HG03097 (cell line): ENCODE data around the gene GSC2.

Experiments
- ATAC-seq: cut with Tn5 transposase; IDR thresholded peaks from one replicate; pipeline ENCODE4 v1.9.1; 2021; ENCODE audit not compliant: unreplicated experiment, low FRiP score

Gene GSC2

GRCh38 chr22:19149991-19150390 lies at the start of gene GSC2:
Gene GSC2 (minus strand): TSS chr22:19150292. CDS start chr22:19150283, 9 bp downstream.
- ATAC-seq, result no peak

- no peak for ATAC-seq
These were observed 49.4 kb upstream of the GSC2 start for GRCh38 chr22:19199479-19199878.

GRCh38 chr22:19197997-19198865 lies 48.1 kb upstream of the GSC2 start:
- ATAC-seq, result no peak

- ATAC-seq, result no peak
These were observed 46.9 kb upstream of the GSC2 start for GRCh38 chr22:19196841-19197612.

GRCh38 chr22:19195796-19196731 lies 46.0 kb upstream of the GSC2 start:
- no peak for ATAC-seq

- ATAC-seq, result no peak
These were observed 44.9 kb upstream of the GSC2 start for GRCh38 chr22:19194766-19195536.

- ATAC-seq, result no peak
These were observed 43.8 kb upstream of the GSC2 start for GRCh38 chr22:19193879-19194278.

GRCh38 chr22:19187716-19188563 lies 37.8 kb upstream of the GSC2 start:
- ATAC-seq, result no peak

- ATAC-seq, result no peak
These were observed 34.3 kb upstream of the GSC2 start for GRCh38 chr22:19184276-19184997.

GRCh38 chr22:19183216-19183615 lies 33.1 kb upstream of the GSC2 start:
- no peak for ATAC-seq

GRCh38 chr22:19182472-19183157 lies 32.5 kb upstream of the GSC2 start:
- ATAC-seq, result no peak

- ATAC-seq, result no peak
These were observed 31.8 kb upstream of the GSC2 start for GRCh38 chr22:19181786-19182471.

GRCh38 chr22:19180740-19181410 lies 30.8 kb upstream of the GSC2 start:
- no peak for ATAC-seq

GRCh38 chr22:19180234-19180633 lies 30.1 kb upstream of the GSC2 start:
- ATAC-seq, result no peak

- ATAC-seq, result no peak
These were observed 29.5 kb upstream of the GSC2 start for GRCh38 chr22:19179497-19180048.
